Dedifferentiated amniotic fluid mesenchymal stem cell (primary cell): ENCODE data around the gene CALML5.

Source experiments
- DNase-seq: peaks from one replicate; pipeline ENCODE4 v3.0.0-alpha.2; 2016; ENCODE audit errors: extremely low spot score

CALML5 gene

GRCh38 chr10:5515948-5516761, 16.8 kb upstream of the CALML5 start:
- DNase-seq, result no peak

GRCh38 chr10:5514226-5514850, 15.0 kb upstream of the CALML5 start:
- no peak for DNase-seq

GRCh38 chr10:5512881-5513612, 13.7 kb upstream of the CALML5 start:
- DNase-seq, result no peak

GRCh38 chr10:5512331-5512730, 13.0 kb upstream of the CALML5 start:
- DNase-seq, result no peak

- DNase-seq, result no peak
Observed at GRCh38 chr10:5511885-5512280, 12.5 kb upstream of the CALML5 start.

GRCh38 chr10:5511231-5511884, 12.0 kb upstream of the CALML5 start:
- no peak for DNase-seq

- DNase-seq, result no peak
Observed at GRCh38 chr10:5510281-5511072, 11.1 kb upstream of the CALML5 start.

GRCh38 chr10:5509691-5510090, 10.3 kb upstream of the CALML5 start:
- DNase-seq, result no peak

- DNase-seq, result no peak
Observed at GRCh38 chr10:5509236-5509635, 9.9 kb upstream of the CALML5 start.

GRCh38 chr10:5508786-5509185, 9.4 kb upstream of the CALML5 start:
- no peak for DNase-seq

- no peak for DNase-seq
Observed at GRCh38 chr10:5508161-5508604, 8.8 kb upstream of the CALML5 start.

- no peak for DNase-seq
Observed at GRCh38 chr10:5507649-5508131, 8.3 kb upstream of the CALML5 start.

- no peak for DNase-seq
Observed at GRCh38 chr10:5506751-5507648, 7.6 kb upstream of the CALML5 start.

GRCh38 chr10:5506246-5506645, 6.9 kb upstream of the CALML5 start:
- no peak for DNase-seq

GRCh38 chr10:5504146-5505072, 5.0 kb upstream of the CALML5 start:
- no peak for DNase-seq

GRCh38 chr10:5503477-5503835, 4.1 kb upstream of the CALML5 start:
- no peak for DNase-seq

- DNase-seq, result no peak
Observed at GRCh38 chr10:5502571-5503476, 3.5 kb upstream of the CALML5 start.

GRCh38 chr10:5502061-5502521, 2.7 kb upstream of the CALML5 start:
- no peak for DNase-seq
